Islet of Langerhans (tissue), 1 donor: ENCODE results near the gene ATP6V0A1.
"Not testable (repeated sequence)": the region's sequence is repeated elsewhere in the genome, so short reads cannot be mapped to it uniquely, and the experiment has no call there.

Source experiments
- FAIRE-seq: peaks from one replicate; lab custom pipeline; 2011; peaks lifted over from hg19 to GRCh38; lab: Jason Lieb, UNC

Gene ATP6V0A1

GRCh38 chr17:42541041-42541833 lies 82.6 kb downstream of the ATP6V0A1 start:
- FAIRE-seq, result no peak

GRCh38 chr17:42543190-42544079 lies 84.8 kb downstream of the ATP6V0A1 start:
- no peak for FAIRE-seq

- FAIRE-seq, result no peak
Measured at GRCh38 chr17:42544874-42545283, 86.2 kb downstream of the ATP6V0A1 start.

- not testable (repeated sequence) for FAIRE-seq
Measured at GRCh38 chr17:42545755-42546505, 87.3 kb downstream of the ATP6V0A1 start.

- FAIRE-seq, result no peak
Measured at GRCh38 chr17:42547001-42547461, 88.4 kb downstream of the ATP6V0A1 start.

- FAIRE-seq, result no peak
Measured at GRCh38 chr17:42547698-42548069, 89.0 kb downstream of the ATP6V0A1 start.

- FAIRE-seq, result no peak
Measured at GRCh38 chr17:42548070-42548837, 89.6 kb downstream of the ATP6V0A1 start.

- FAIRE-seq, result no peak
Measured at GRCh38 chr17:42548993-42549755, 90.5 kb downstream of the ATP6V0A1 start.

GRCh38 chr17:42552736-42553135 lies 94.1 kb downstream of the ATP6V0A1 start, which contains the start of gene HSD17B1:
Gene HSD17B1 (plus strand): TSS chr17:42552923. CDS start chr17:42552934, 11 bp downstream.
- FAIRE-seq, result not testable (repeated sequence)

- FAIRE-seq, result no peak
Measured at GRCh38 chr17:42553161-42553818, 94.6 kb downstream of the ATP6V0A1 start.

- FAIRE-seq, result no peak
Measured at GRCh38 chr17:42553866-42554249, 95.2 kb downstream of the ATP6V0A1 start.

GRCh38 chr17:42554250-42555121 lies 95.8 kb downstream of the ATP6V0A1 start:
- no peak for FAIRE-seq

GRCh38 chr17:42555122-42555622 lies 96.5 kb downstream of the ATP6V0A1 start:
- no peak for FAIRE-seq

GRCh38 chr17:42555961-42556617 lies 97.4 kb downstream of the ATP6V0A1 start:
- not testable (repeated sequence) for FAIRE-seq

- FAIRE-seq, result no peak
Measured at GRCh38 chr17:42559075-42559474, 100.4 kb downstream of the ATP6V0A1 start.

GRCh38 chr17:42560246-42560645 lies 101.6 kb downstream of the ATP6V0A1 start:
- FAIRE-seq, result no peak

- peak; percentile 79 for FAIRE-seq
Measured at GRCh38 chr17:42561897-42562387, 103.3 kb downstream of the ATP6V0A1 start, which contains the start of gene COASY. Gene COASY (plus strand): TSS chr17:42562148. CDS start chr17:42562623, 475 bp downstream.
